GM12865 (cell line): ENCODE data around the gene CACNG4.
A peak's percentile ranks its signal among the peaks of the same experiment; 100 is the strongest.

Experiments used
- DNase-seq: peaks from one replicate; pipeline ENCODE4 v3.0.0; 2010; ENCODE audit warnings: low read depth
- H3K4me3 ChIP-seq: 2 replicates; pipeline ENCODE4 v1.5.1; 2011; ENCODE audit warnings: mild to moderate bottlenecking, low read depth, low read length, control low read depth
- TF ChIP-seq, protein P1 (sequence below): IDR thresholded peaks from 2 replicates; pipeline ENCODE4 v1.5.1; 2011; ENCODE audit warnings: low read length, control low read depth, low read depth, inconsistent platforms; ENCODE audit not compliant: insufficient read depth; ENCODE audit errors: missing control alignments

CACNG4 gene

DNA sequence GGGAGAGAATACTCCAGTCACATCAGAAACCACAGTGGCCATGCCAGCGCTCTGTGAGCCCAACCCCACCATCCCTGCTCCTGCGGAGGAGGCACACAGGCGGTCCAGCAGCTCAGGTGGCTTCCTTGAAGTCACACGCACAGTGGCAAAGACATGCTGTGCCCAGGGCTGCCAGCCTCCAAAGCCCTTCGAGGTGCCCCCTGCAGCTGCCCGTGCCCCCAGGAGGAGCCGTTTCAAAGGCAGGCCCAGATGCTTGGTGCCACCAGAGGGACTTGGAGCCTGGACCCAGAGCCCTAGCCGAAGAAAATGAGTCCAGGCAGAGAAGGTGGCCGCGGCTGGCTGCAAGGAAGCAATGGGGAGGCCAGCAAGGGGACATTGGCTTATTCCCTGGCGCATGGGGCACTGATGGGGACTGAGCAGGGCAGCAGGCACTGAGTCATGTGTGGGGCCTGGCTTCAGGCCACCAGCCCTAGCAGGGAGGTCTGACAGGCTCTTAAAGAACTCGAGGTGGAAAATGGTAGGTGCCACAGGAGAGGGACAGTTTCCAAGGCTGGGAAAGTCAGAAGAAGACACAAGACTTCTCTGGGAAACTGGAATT lies 62.6 kb downstream of the CACNG4 start:
- no peak for DNase-seq
- TF ChIP-seq, protein P1, sequence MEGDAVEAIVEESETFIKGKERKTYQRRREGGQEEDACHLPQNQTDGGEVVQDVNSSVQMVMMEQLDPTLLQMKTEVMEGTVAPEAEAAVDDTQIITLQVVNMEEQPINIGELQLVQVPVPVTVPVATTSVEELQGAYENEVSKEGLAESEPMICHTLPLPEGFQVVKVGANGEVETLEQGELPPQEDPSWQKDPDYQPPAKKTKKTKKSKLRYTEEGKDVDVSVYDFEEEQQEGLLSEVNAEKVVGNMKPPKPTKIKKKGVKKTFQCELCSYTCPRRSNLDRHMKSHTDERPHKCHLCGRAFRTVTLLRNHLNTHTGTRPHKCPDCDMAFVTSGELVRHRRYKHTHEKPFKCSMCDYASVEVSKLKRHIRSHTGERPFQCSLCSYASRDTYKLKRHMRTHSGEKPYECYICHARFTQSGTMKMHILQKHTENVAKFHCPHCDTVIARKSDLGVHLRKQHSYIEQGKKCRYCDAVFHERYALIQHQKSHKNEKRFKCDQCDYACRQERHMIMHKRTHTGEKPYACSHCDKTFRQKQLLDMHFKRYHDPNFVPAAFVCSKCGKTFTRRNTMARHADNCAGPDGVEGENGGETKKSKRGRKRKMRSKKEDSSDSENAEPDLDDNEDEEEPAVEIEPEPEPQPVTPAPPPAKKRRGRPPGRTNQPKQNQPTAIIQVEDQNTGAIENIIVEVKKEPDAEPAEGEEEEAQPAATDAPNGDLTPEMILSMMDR: no peak

DNA sequence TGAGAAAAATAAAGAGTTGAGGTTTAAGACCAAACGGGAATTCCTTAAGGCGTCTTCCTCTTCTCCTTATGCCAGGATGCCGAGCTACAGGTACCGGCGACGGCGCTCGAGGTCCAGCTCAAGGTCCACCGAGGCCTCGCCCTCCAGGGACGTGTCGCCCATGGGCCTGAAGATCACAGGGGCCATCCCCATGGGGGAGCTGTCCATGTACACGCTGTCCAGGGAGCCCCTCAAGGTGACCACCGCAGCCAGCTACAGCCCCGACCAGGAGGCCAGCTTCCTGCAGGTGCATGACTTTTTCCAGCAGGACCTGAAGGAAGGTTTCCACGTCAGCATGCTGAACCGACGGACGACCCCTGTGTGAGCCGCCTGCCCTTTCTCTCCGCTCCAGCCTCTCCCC lies 66.1 kb downstream of the CACNG4 start:
- TF ChIP-seq, protein P1: no peak
- H3K4me3 ChIP-seq: no peak overlapping the region
- DNase-seq: no peak

More for the DNA sequence above, 62.6 kb downstream of the CACNG4 start:
- H3K4me3 ChIP-seq: no peak overlapping the region

GRCh38 chr17:67032382-67032781 lies 67.9 kb downstream of the CACNG4 start:
- TF ChIP-seq, protein P1: no peak
- no peak overlapping the region for H3K4me3 ChIP-seq
- no peak for DNase-seq

GRCh38 chr17:67032985-67033384 lies 68.5 kb downstream of the CACNG4 start:
- no peak overlapping the region for H3K4me3 ChIP-seq
- TF ChIP-seq, protein P1: no peak
- DNase-seq: no peak

- DNase-seq: no peak
- TF ChIP-seq, protein P1: no peak
- H3K4me3 ChIP-seq: no peak overlapping the region
Measured at GRCh38 chr17:67033613-67034012, 69.1 kb downstream of the CACNG4 start.

DNA sequence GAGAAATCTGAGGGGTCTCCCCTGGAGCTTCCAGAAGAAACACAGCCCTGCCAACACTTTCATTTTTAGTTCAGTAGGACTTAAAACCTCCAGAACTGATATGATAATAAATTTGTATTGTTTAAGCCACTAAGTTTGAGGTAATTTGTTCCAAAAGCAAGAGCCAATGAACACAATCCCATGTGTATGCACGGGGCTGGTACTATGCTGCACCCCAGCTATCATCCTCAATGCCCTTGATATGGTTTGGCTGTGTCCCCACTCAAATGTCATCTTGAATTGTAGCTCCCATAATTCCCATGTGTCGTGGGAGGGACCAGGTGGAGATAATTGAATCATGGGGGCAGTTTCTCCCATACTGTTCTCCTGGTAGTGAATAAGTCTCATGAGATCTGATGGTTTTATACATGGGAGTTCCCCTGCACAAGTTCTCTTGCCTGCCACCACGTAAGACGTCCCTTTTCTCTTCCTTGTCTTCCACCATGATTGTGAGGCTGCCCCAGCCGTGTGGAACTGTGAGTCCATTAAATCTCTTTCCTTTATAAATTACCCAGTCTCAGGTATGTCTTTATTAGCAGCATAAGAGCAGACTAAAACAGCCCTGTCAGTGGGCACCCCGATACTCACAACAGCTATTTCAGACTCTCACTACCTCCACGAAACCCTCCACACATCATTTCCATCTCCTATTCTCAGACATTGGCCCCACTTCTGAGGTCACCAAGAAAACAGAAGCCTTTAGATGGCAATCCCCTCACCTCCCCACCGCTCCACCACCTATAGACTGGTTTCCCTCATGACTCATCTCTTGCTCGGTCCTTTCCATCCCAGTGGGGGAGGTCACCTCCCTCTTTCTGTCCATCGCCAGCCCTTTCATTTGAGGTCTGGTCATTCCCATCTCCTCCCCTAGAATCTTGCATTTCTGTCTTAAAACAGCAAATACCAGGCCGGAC lies 70.9 kb downstream of the CACNG4 start:
- DNase-seq: peak; percentile 92
- no peak overlapping the region for H3K4me3 ChIP-seq
- TF ChIP-seq, protein P1: no peak

DNA sequence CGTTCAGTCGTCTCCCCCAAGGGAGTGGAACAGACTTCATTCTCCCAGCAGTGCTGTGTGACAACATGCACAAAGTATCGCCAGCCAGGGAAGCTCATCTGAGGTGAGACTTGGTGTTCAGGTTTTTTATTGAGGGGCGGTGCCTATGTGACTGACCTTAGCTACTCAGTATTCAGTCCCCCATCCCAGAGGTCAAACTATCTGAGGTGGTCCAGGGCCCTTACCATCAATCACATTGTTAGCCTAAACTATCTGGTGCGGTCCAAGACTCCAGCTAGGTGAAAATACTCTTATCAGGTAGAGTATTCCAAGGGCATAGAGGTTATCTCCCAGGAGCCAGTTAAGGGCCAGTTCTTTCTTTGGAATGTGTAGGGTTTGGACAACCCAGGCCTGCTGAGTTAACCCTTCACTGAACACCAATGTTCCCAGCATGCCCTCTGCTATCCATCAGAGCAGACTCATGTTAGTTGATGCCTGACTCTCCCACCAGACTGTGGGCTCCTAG lies 74.4 kb downstream of the CACNG4 start:
- TF ChIP-seq, protein P1: no peak

More for the DNA sequence above, 74.4 kb downstream of the CACNG4 start:
- H3K4me3 ChIP-seq: no peak overlapping the region
- no peak for DNase-seq
